Astrocyte (in vitro differentiated cells and primary cell): Measurements from ENCODE around the gene ST3GAL2. TPM values are rescaled to one million over a fixed set of nuclear protein-coding genes. Genes with fewer than 3 reads are reported as not detected.
"Not testable (repeated sequence)": the region's sequence is repeated elsewhere in the genome, so short reads cannot be mapped to it uniquely, and the experiment has no call there.

Experiments used
- DNase-seq: peaks from one replicate; pipeline ENCODE4 v3.0.0-alpha.2; 2010; ENCODE audit warnings: low read depth
- FAIRE-seq: peaks from 2 replicates; lab custom pipeline; 2011; peaks lifted over from hg19 to GRCh38; lab: Jason Lieb, UNC
- H2AFZ ChIP-seq: 2 replicates; pipeline ENCODE4 v1.6.0; 2012; ENCODE audit warnings: low read depth, low read length, inconsistent platforms
- H3K27ac ChIP-seq: 2 replicates; pipeline ENCODE4 v1.5.1; 2011; ENCODE audit warnings: low read depth, low read length, inconsistent platforms
- H3K27me3 ChIP-seq: 2 replicates; pipeline ENCODE4 v1.6.0; 2011; ENCODE audit warnings: low read length, inconsistent platforms; ENCODE audit not compliant: insufficient read depth
- H3K36me3 ChIP-seq: 2 replicates; pipeline ENCODE4 v1.5.1; 2011; ENCODE audit warnings: low read length, inconsistent platforms; ENCODE audit not compliant: insufficient read depth
- H3K4me1 ChIP-seq: 2 replicates; pipeline ENCODE4 v1.5.1; 2011; ENCODE audit warnings: low read length, inconsistent platforms; ENCODE audit not compliant: insufficient read depth
- H3K4me2 ChIP-seq: 2 replicates; pipeline ENCODE4 v1.6.0; 2012; ENCODE audit warnings: low read length, inconsistent platforms
- H3K4me3 ChIP-seq: 2 replicates; pipeline ENCODE4 v1.5.1; 2011; ENCODE audit warnings: low read depth, mild to moderate bottlenecking, low read length, inconsistent platforms; ENCODE audit not compliant: insufficient read depth
- H3K79me2 ChIP-seq: 2 replicates; pipeline ENCODE4 v1.6.0; 2012; ENCODE audit warnings: mild to moderate bottlenecking, low read length, inconsistent platforms; ENCODE audit not compliant: insufficient read depth
- H3K9ac ChIP-seq: 2 replicates; pipeline ENCODE4 v1.6.0; 2012; ENCODE audit warnings: mild to moderate bottlenecking, low read length, inconsistent platforms
- H3K9me3 ChIP-seq: 2 replicates; pipeline ENCODE4 v1.5.1; 2012; ENCODE audit warnings: low read depth, mild to moderate bottlenecking, low read length, inconsistent platforms; ENCODE audit not compliant: insufficient read depth
- H4K20me1 ChIP-seq: 2 replicates; pipeline ENCODE4 v1.6.0; 2012; ENCODE audit warnings: low read length, inconsistent platforms; ENCODE audit not compliant: insufficient read depth
- H3K27ac Mint-ChIP-seq: one replicate; pipeline ENCODE4 v1.8.0; 2021; ENCODE audit warnings: mild to moderate bottlenecking, mixed read lengths; ENCODE audit not compliant: unreplicated experiment
- H3K27me3 Mint-ChIP-seq: one replicate; pipeline ENCODE4 v1.8.0; 2021; ENCODE audit warnings: low read depth, mixed read lengths; ENCODE audit not compliant: unreplicated experiment
- H3K36me3 Mint-ChIP-seq: one replicate; pipeline ENCODE4 v1.8.0; 2021; ENCODE audit warnings: low read depth, mixed read lengths; ENCODE audit not compliant: unreplicated experiment
- H3K4me1 Mint-ChIP-seq: one replicate; pipeline ENCODE4 v1.8.0; 2021; ENCODE audit warnings: low read depth, mixed read lengths; ENCODE audit not compliant: unreplicated experiment
- H3K4me3 Mint-ChIP-seq: one replicate; pipeline ENCODE4 v1.8.0; 2021; ENCODE audit warnings: mild to moderate bottlenecking, moderate library complexity, mixed read lengths; ENCODE audit not compliant: unreplicated experiment
- H3K9me3 Mint-ChIP-seq: one replicate; pipeline ENCODE4 v1.8.0; 2021; ENCODE audit warnings: mild to moderate bottlenecking, mixed read lengths; ENCODE audit not compliant: unreplicated experiment
- CTCF ChIP-seq: IDR thresholded peaks from 2 replicates; pipeline ENCODE4 v1.5.1; 2011; ENCODE audit warnings: low read depth, mild to moderate bottlenecking, inconsistent platforms, low read length, moderate library complexity; ENCODE audit not compliant: insufficient read depth
- EZH2 ChIP-seq: IDR thresholded peaks from 2 replicates; pipeline ENCODE4 v1.6.1; 2012; ENCODE audit warnings: mild to moderate bottlenecking, low read length, inconsistent platforms; ENCODE audit not compliant: insufficient read depth
- total RNA-seq: library from RNA; stranded (reverse); gene quantifications from 2 replicates; pipeline ENCODE4 v1.2.1, GENCODE V29; 2021

ST3GAL2 gene
- total RNA-seq, 1 donor from 2014 or later: 108 TPM

- Mint-ChIP-seq H3K36me3 (no peaks in the 10 kb centered on the region), H3K9me3 (no peaks in the 10 kb centered on the region), H3K4me1 (no peaks in the 10 kb centered on the region), H3K4me3 (no peak overlapping the region), H3K27me3 (no peaks in the 10 kb centered on the region), H3K27ac (no peak overlapping the region)
- TF ChIP-seq EZH2 (no peak), CTCF (no peak)
- DNase-seq (no peak), FAIRE-seq (no peak)
- Histone ChIP-seq H4K20me1 (no peaks in the 10 kb centered on the region), H2AFZ (no peak overlapping the region), H3K36me3 (no peaks in the 10 kb centered on the region), H3K4me2 (no peak overlapping the region), H3K4me3 (no peak overlapping the region), H3K9me3 (no peaks in the 10 kb centered on the region), H3K4me1 (no peaks in the 10 kb centered on the region), H3K27ac (no peak overlapping the region), H3K27me3 (no peaks in the 10 kb centered on the region), H3K79me2 (peaks cover 4% of the 10 kb centered on the region), H3K9ac (no peak overlapping the region)
Measured at GRCh38 chr16:70342016-70342415, 96.9 kb downstream of the ST3GAL2 start.

- Mint-ChIP-seq H3K4me1 (no peaks in the 10 kb centered on the region), H3K9me3 (no peaks in the 10 kb centered on the region), H3K27me3 (no peaks in the 10 kb centered on the region), H3K27ac (no peak overlapping the region), H3K4me3 (no peak overlapping the region), H3K36me3 (no peaks in the 10 kb centered on the region)
- no peak overlapping the region for H2AFZ ChIP-seq
- no peaks in the 10 kb centered on the region for H3K9me3 ChIP-seq
- H3K4me1 ChIP-seq: no peaks in the 10 kb centered on the region
- H3K4me3 ChIP-seq: no peak overlapping the region
- no peaks in the 10 kb centered on the region for H3K27me3 ChIP-seq
- TF ChIP-seq CTCF (no peak), EZH2 (no peak)
- DNase-seq (no peak), FAIRE-seq (no peak)
- no peak overlapping the region for H3K4me2 ChIP-seq
- no peak overlapping the region for H3K27ac ChIP-seq
- H3K9ac ChIP-seq: no peak overlapping the region
- H3K79me2 ChIP-seq: no peaks in the 10 kb centered on the region
- H4K20me1 ChIP-seq: no peaks in the 10 kb centered on the region
- peaks cover under 1% of the 10 kb centered on the region for H3K36me3 ChIP-seq
Measured at GRCh38 chr16:70341600-70341999, 97.3 kb downstream of the ST3GAL2 start.

GRCh38 chr16:70337814-70338213 lies 101.1 kb downstream of the ST3GAL2 start:
- H4K20me1 ChIP-seq: no peaks in the 10 kb centered on the region
- H2AFZ ChIP-seq: no peak overlapping the region
- no peaks in the 10 kb centered on the region for H3K27me3 Mint-ChIP-seq
- H3K4me3 Mint-ChIP-seq: no peak overlapping the region
- peaks cover 7% of the 10 kb centered on the region for H3K36me3 ChIP-seq
- H3K79me2 ChIP-seq: no peaks in the 10 kb centered on the region
- H3K4me3 ChIP-seq: no peak overlapping the region
- DNase-seq (no peak), FAIRE-seq (no peak)
- H3K4me1 ChIP-seq: no peaks in the 10 kb centered on the region
- H3K4me2 ChIP-seq: no peak overlapping the region
- no peak for TF ChIP-seq EZH2
- TF ChIP-seq CTCF: no peak
- no peak overlapping the region for H3K27ac ChIP-seq
- no peaks in the 10 kb centered on the region for H3K9me3 ChIP-seq
- no peak overlapping the region for H3K27ac Mint-ChIP-seq
- H3K27me3 ChIP-seq: no peaks in the 10 kb centered on the region
- peaks cover 16% of the 10 kb centered on the region for H3K36me3 Mint-ChIP-seq
- H3K9me3 Mint-ChIP-seq: no peaks in the 10 kb centered on the region
- H3K9ac ChIP-seq: no peak overlapping the region
- H3K4me1 Mint-ChIP-seq: no peaks in the 10 kb centered on the region

- H3K9me3 Mint-ChIP-seq, H3K9ac ChIP-seq, H3K27ac ChIP-seq, H3K4me3 Mint-ChIP-seq, DNase-seq, H3K27me3 ChIP-seq, H4K20me1 ChIP-seq, H3K4me2 ChIP-seq, H3K4me3 ChIP-seq, H3K9me3 ChIP-seq, H3K27me3 Mint-ChIP-seq, H3K79me2 ChIP-seq, H2AFZ ChIP-seq, H3K4me1 Mint-ChIP-seq, FAIRE-seq, H3K36me3 ChIP-seq, H3K27ac Mint-ChIP-seq, H3K4me1 ChIP-seq: not testable (repeated sequence)
- H3K36me3 Mint-ChIP-seq: peaks cover 27% of the 10 kb centered on the region
Measured at GRCh38 chr16:70332728-70333127, 106.2 kb downstream of the ST3GAL2 start.
